T follicular helper cell (primary cell): ENCODE results near the gene WDR18.

Source experiments
- DNase-seq: peaks from one replicate; pipeline ENCODE4 v3.0.0-alpha.2; 2020; ENCODE audit warnings: low read depth

Gene WDR18

GRCh38 chr19:1041835-1042685 lies 57.9 kb downstream of the WDR18 start:
- DNase-seq: no peak

- DNase-seq: no peak
These were observed 58.8 kb downstream of the WDR18 start for GRCh38 chr19:1042689-1043511.
